ENCODE results near the gene C1QTNF12. TPM values are rescaled to one million over a fixed set of nuclear protein-coding genes. Genes with fewer than 3 reads are reported as not detected.

Gene C1QTNF12
- total RNA-seq, 1 donor from 2014 or later: 1.2 TPM

DNA sequence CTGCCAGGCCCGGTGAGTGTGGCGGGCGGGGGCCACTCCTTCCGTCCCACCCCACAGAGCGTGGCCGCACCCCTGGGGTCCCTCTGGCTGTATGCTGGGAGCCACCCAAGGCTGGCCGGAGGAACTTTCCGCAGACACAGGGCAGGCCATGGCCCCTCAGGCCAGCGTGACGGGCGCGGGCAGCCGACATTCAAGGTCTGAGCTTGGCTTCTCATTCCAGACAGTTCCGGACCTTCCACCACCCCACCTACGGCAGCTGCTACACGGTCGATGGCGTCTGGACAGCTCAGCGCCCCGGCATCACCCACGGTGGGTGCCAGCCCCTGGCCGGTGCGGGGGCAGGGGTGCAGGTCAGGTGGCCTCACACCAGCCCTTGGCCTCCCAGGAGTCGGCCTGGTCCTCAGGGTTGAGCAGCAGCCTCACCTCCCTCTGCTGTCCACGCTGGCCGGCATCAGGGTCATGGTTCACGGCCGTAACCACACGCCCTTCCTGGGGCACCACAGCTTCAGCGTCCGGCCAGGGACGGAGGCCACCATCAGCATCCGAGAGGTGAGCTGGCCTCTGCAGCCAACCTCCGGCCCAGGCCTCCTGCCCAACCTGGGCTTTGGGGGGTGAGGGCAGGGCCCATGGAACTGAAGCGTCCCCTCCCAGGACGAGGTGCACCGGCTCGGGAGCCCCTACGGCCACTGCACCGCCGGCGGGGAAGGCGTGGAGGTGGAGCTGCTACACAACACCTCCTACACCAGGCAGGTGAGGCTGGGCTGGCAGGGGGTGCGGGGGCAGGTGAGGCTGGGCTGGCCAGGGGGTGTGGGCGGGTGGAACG is 41.0 kb upstream of the C1QTNF12 start:
- Histone ChIP-seq H3K36me3 (no peaks in the 10 kb centered on the region), H3K27ac (no peak overlapping the region), H3K4me3 (no peak overlapping the region), H3K27me3 (ENCODE audit: low read depth) (peaks cover 29% of the 10 kb centered on the region), H3K9me3 (no peaks in the 10 kb centered on the region), H3K4me1 (no peaks in the 10 kb centered on the region)
- DNase-seq (peak; percentile 42), ATAC-seq (no peak)
- intact Hi-C loops (cut with DNase I): no loop called here
- TF ChIP-seq, protein P1, sequence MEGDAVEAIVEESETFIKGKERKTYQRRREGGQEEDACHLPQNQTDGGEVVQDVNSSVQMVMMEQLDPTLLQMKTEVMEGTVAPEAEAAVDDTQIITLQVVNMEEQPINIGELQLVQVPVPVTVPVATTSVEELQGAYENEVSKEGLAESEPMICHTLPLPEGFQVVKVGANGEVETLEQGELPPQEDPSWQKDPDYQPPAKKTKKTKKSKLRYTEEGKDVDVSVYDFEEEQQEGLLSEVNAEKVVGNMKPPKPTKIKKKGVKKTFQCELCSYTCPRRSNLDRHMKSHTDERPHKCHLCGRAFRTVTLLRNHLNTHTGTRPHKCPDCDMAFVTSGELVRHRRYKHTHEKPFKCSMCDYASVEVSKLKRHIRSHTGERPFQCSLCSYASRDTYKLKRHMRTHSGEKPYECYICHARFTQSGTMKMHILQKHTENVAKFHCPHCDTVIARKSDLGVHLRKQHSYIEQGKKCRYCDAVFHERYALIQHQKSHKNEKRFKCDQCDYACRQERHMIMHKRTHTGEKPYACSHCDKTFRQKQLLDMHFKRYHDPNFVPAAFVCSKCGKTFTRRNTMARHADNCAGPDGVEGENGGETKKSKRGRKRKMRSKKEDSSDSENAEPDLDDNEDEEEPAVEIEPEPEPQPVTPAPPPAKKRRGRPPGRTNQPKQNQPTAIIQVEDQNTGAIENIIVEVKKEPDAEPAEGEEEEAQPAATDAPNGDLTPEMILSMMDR (IDR thresholded peaks at IDR 0.05): no peak

DNA sequence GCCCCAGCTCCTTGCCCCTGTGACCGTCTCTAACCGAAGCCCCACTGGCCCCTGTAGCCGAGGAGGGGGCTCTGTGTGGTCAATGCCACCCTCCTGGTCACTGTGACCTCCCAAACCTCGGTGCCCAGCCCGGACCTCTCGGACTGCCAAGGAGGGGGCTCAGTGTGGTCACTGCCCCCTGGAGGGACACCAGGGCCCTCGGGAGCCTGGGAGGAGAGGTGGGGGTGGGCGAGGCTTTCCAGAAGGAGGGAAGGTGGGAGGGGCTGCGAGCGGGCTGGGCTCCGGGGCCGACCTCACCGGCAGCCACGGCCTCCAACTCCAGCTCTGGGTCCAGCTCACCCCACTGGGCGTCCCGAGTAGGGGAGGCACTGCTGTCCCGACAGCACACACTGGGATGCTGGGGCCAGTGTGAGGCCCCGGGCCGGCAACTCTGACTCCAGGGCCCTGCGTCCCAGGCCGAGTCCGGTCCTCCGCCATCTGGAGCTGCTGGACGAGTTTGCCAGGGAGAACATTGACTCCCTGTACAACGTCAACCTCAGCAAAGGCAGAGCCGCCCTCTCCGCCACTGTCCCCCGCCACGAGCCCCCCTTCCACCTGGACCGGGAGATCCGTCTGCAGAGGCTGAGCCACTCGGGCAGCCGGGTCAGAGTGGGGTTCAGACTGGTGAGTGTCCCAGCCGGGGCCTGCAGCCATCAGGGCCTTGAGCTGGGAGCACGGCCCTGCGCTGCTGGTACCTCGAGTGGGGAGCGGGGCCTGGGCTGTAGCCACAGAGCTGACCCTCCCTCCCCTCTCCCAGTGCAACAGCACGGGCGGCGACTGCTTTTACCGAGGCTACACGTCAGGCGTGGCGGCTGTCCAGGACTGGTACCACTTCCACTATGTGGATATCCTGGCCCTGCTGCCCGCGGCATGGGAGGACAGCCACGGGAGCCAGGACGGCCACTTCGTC is 40.1 kb upstream of the C1QTNF12 start:
- TF ChIP-seq, protein P1 (IDR thresholded peaks at IDR 0.05): no peak
- Histone ChIP-seq H3K9me3 (no peaks in the 10 kb centered on the region), H3K4me3 (no peak overlapping the region), H3K27me3 (ENCODE audit: low read depth) (peaks cover 29% of the 10 kb centered on the region), H3K27ac (no peak overlapping the region), H3K4me1 (peaks cover 4% of the 10 kb centered on the region), H3K36me3 (no peaks in the 10 kb centered on the region)
- intact Hi-C loops (cut with DNase I): no loop called here
- no peak for ATAC-seq
- peak; percentile 43 for DNase-seq

DNA sequence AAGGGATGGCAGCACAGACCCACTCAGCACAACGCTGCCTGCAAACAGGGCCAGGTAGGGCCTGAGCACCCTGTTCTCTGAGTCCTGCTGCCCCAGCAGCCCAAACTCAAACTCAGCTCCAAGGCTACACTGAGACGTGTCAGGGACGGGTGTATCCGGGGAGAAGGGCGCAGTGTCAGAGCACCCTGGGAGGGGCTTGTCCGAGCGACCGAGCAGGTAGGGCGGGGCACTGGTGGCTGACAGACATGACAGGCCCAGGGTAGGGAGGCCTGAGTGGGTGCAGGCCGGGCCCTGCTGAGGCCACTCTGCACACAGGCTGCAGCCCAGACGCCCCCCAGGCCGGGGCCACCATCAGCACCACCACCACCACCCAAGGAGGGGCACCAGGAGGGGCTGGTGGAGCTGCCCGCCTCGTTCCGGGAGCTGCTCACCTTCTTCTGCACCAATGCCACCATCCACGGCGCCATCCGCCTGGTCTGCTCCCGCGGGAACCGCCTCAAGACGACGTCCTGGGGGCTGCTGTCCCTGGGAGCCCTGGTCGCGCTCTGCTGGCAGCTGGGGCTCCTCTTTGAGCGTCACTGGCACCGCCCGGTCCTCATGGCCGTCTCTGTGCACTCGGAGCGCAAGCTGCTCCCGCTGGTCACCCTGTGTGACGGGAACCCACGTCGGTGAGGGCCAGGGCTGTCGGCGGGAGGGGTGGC is 39.2 kb upstream of the C1QTNF12 start:
- Histone ChIP-seq H3K36me3 (no peaks in the 10 kb centered on the region), H3K4me3 (no peak overlapping the region), H3K9me3 (no peaks in the 10 kb centered on the region), H3K27me3 (ENCODE audit: low read depth) (peaks cover 29% of the 10 kb centered on the region), H3K27ac (no peak overlapping the region), H3K4me1 (peaks cover 5% of the 10 kb centered on the region)
- DNase-seq (peak; percentile 42), ATAC-seq (no peak)
- TF ChIP-seq, protein P1 (IDR thresholded peaks at IDR 0.05): no peak
- intact Hi-C loops (cut with DNase I): no loop called here

DNA sequence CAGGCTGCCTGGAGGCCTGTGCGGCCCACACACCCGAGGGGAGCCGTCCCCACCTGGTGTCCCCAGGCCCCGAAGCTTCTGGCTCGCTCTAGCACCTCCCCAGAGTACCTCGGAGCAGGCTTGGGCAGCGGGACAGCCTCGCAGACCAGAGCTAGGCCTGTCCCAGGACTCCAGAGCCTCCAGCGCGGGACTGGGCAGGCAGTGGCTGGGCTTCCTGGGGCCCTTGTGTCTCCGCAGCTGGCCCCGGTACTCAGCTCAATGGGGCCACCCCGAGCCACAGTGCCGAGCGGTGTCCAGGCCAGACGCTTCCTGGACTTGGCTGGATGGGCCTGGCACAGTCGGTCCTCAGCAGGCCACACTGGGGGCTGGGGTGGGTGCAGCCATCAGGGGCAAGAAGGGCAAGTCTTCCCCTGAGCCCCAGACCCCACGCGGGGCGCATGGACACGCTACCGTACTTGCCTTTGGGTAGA is 38.6 kb upstream of the C1QTNF12 start:
- no peak for ATAC-seq
- no peak for DNase-seq
- H3K4me3 ChIP-seq: no peak overlapping the region

More for the DNA sequence above, 38.6 kb upstream of the C1QTNF12 start:
- H3K36me3 ChIP-seq: no peaks in the 10 kb centered on the region
- peaks cover 5% of the 10 kb centered on the region for H3K4me1 ChIP-seq
- no peaks in the 10 kb centered on the region for H3K9me3 ChIP-seq
- peaks cover 29% of the 10 kb centered on the region for H3K27me3 ChIP-seq (ENCODE audit: low read depth)
- intact Hi-C loops (cut with DNase I): no loop called here
- TF ChIP-seq, protein P1 (IDR thresholded peaks at IDR 0.05): no peak
- H3K27ac ChIP-seq: no peak overlapping the region
